CD4-positive, alpha-beta T cell (primary cell): ENCODE measurements around the gene PHF1. TPM values are rescaled to one million over a fixed set of nuclear protein-coding genes. Genes with fewer than 3 reads are reported as not detected.

Source experiments
- ATAC-seq: fragments of 200-7000 bp; cut with Tn5 transposase; one replicate; pipeline ENCODE4 v1.10.0; 2022; ENCODE audit warnings: mild to moderate bottlenecking; ENCODE audit not compliant: poor library complexity
- CTCF ChIA-PET: fragments of 350-600 bp; sonication (Branson Sonifier 250); formaldehyde crosslinking; loops from one replicate; lab custom pipeline; 2021; ENCODE audit warnings: antibody characterized with exemption, inconsistent platforms; lab: Charles Lee
- POLR2A ChIA-PET: fragments of 350-600 bp; sonication (Branson Sonifier 250); formaldehyde crosslinking; loops from one replicate; lab custom pipeline; 2021; ENCODE audit warnings: antibody characterized with exemption, inconsistent platforms; lab: Charles Lee
- DNase-seq, 14 experiments: peaks; one replicate each; pipeline ENCODE4 v3.0.0-alpha.2; 2013 to 2020; ENCODE audit warnings: mixed read lengths in 2 of 14
- H3K27ac ChIP-seq, 2 donors: one replicate each; pipeline versions ENCODE4 v1.5.1 to v1.7.0; 2013; ENCODE audit warnings: low read length in 2 of 2, low read depth in 1 of 2, mild to moderate bottlenecking in 1 of 2
- H3K27me3 ChIP-seq, 2 experiments: 1 replicate in 1 of 2; 2 replicates in 1 of 2; pipeline versions ENCODE4 v1.6.1 to v1.7.0; 2013; ENCODE audit warnings: low read length in 2 of 2, control low read depth in 1 of 2, mild to moderate bottlenecking in 1 of 2, moderate library complexity in 1 of 2; ENCODE audit not compliant: insufficient read depth in 2 of 2, control insufficient read depth in 1 of 2
- H3K36me3 ChIP-seq: one replicate; pipeline ENCODE4 v1.6.1; 2013; ENCODE audit warnings: low read length, control low read depth; ENCODE audit not compliant: insufficient read depth
- H3K4me1 ChIP-seq: one replicate; pipeline ENCODE4 v1.6.1; 2013; ENCODE audit warnings: low read length, control low read depth; ENCODE audit not compliant: insufficient read depth
- H3K4me3 ChIP-seq: one replicate; pipeline ENCODE4 v1.5.1; 2013; ENCODE audit warnings: mild to moderate bottlenecking, low read length, moderate library complexity
- H3K9me3 ChIP-seq, 2 experiments: 1 replicate in 1 of 2; 2 replicates in 1 of 2; pipeline versions ENCODE4 v1.6.1 to v1.7.0; 2013; ENCODE audit warnings: low read length in 2 of 2, mild to moderate bottlenecking in 2 of 2, control low read depth in 1 of 2, moderate library complexity in 1 of 2; ENCODE audit not compliant: control insufficient read depth in 1 of 2, insufficient read depth in 1 of 2
- H3K27ac Mint-ChIP-seq: one replicate; pipeline ENCODE4 v1.8.0; 2020; ENCODE audit warnings: mixed read lengths
- H3K27me3 Mint-ChIP-seq: one replicate; pipeline ENCODE4 v1.8.0; 2021; ENCODE audit warnings: mixed read lengths
- H3K36me3 Mint-ChIP-seq: one replicate; pipeline ENCODE4 v1.8.0; 2021; ENCODE audit warnings: low read depth, mixed read lengths
- H3K4me1 Mint-ChIP-seq: one replicate; pipeline ENCODE4 v1.8.0; 2021; ENCODE audit warnings: low read depth, mixed read lengths
- H3K4me3 Mint-ChIP-seq: one replicate; pipeline ENCODE4 v1.8.0; 2020; ENCODE audit warnings: mild to moderate bottlenecking, mixed read lengths
- H3K9me3 Mint-ChIP-seq: one replicate; pipeline ENCODE4 v1.8.0; 2020; ENCODE audit warnings: mixed read lengths
- CTCF ChIP-seq: fragments of 200-600 bp; IDR thresholded peaks from one replicate; pipeline ENCODE4 v1.8.0; 2022; ENCODE audit warnings: antibody characterized with exemption, mild to moderate bottlenecking
- intact Hi-C, 2 experiments: fragments of 100-400 bp; cut with DNase I in 1 of 2; cut with micrococcal nuclease in 1 of 2; formaldehyde crosslinking; loops; one replicate each; pipeline versions ENCODE4 v1.15.1 to v1.9.0; 2023 to 2025; cut with DNase I, micrococcal nuclease
- total RNA-seq, 174 experiments: library from RNA in 2 of 174; stranded (reverse) in 2 of 174; gene quantifications; one replicate each; pipeline ENCODE4 v1.2.3 and lab custom pipeline; 2021 to 2026

The PHF1 gene
- total RNA-seq, 2 experiments from 2014 or later, result 545 to 557 TPM

DNA sequence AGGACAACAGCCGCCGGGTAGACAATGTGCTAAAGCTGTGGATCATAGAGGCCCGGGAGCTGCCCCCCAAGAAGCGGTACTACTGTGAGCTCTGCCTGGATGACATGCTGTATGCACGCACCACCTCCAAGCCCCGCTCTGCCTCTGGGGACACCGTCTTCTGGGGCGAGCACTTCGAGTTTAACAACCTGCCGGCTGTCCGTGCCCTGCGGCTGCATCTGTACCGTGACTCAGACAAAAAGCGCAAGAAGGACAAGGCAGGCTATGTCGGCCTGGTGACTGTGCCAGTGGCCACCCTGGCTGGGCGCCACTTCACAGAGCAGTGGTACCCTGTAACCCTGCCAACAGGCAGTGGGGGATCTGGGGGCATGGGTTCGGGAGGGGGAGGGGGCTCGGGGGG, 26.9 kb downstream of the PHF1 start:
- Histone ChIP-seq H3K4me1 (peaks cover 5% of the 10 kb centered on the region), H3K27ac (no peak overlapping the region), H3K36me3 (peaks cover 70% of the 10 kb centered on the region), H3K9me3 (no peaks in the 10 kb centered on the region), H3K27me3 (no peaks in the 10 kb centered on the region), H3K4me3 (no peak overlapping the region)
- no peak overlapping the region for H3K27ac Mint-ChIP-seq
- no peak for TF ChIP-seq CTCF
- no peaks in the 10 kb centered on the region for H3K9me3 Mint-ChIP-seq
- H3K4me1 Mint-ChIP-seq, result peaks cover 12% of the 10 kb centered on the region
- peaks cover 85% of the 10 kb centered on the region for H3K36me3 Mint-ChIP-seq
- no peak for ATAC-seq
- POLR2A ChIA-PET, result no interaction called here
- no peaks in the 10 kb centered on the region for H3K27me3 Mint-ChIP-seq
- intact Hi-C loops, result loop anchor here in 1 of 2 experiments (10.0 kb wide), 2 partner anchors 347 to 797 kb away; partner anchors contain the start of genes HMGA1 and LEMD2
- no peak for DNase-seq
- CTCF ChIA-PET, result no interaction called here
- H3K4me3 Mint-ChIP-seq, result no peak overlapping the region

GRCh38 chr6:33438978-33439594, 28.3 kb downstream of the PHF1 start:
- CTCF ChIA-PET, result no interaction called here
- DNase-seq (no peak), ATAC-seq (no peak)
- no peak overlapping the region for H3K27ac ChIP-seq
- no peaks in the 10 kb centered on the region for H3K4me1 ChIP-seq
- intact Hi-C loops, result loop anchor here in 1 of 2 experiments (10.0 kb wide), 2 partner anchors 346 to 796 kb away; partner anchors contain the start of genes HMGA1 and LEMD2
- peaks cover 2% of the 10 kb centered on the region for H3K4me1 Mint-ChIP-seq
- H3K4me3 Mint-ChIP-seq, result no peak overlapping the region
- H3K27ac Mint-ChIP-seq, result no peak overlapping the region
- TF ChIP-seq CTCF, result no peak
- H3K27me3 Mint-ChIP-seq, result no peaks in the 10 kb centered on the region
- peaks cover 74% of the 10 kb centered on the region for H3K36me3 ChIP-seq
- H3K9me3 ChIP-seq, result no peaks in the 10 kb centered on the region
- H3K4me3 ChIP-seq, result no peak overlapping the region
- H3K9me3 Mint-ChIP-seq, result no peaks in the 10 kb centered on the region
- peaks cover 80% of the 10 kb centered on the region for H3K36me3 Mint-ChIP-seq
- no peaks in the 10 kb centered on the region for H3K27me3 ChIP-seq
- POLR2A ChIA-PET, result interaction anchor here (0.9 kb wide), 1 partner anchor 8 kb away, joined by 3 read pairs; no protein-coding TSS in a partner anchor

GRCh38 chr6:33439956-33440648, 29.3 kb downstream of the PHF1 start:
- no peaks in the 10 kb centered on the region for H3K27me3 ChIP-seq
- POLR2A ChIA-PET, result interaction anchor here (1.0 kb wide), 1 partner anchor 21 kb away, joined by 3 read pairs; the partner anchor contains the start of gene SYNGAP1
- no peak overlapping the region for H3K4me3 ChIP-seq
- no peak for TF ChIP-seq CTCF
- H3K4me1 ChIP-seq, result peaks cover 3% of the 10 kb centered on the region
- Mint-ChIP-seq H3K27ac (no peak overlapping the region), H3K36me3 (peaks cover 84% of the 10 kb centered on the region), H3K27me3 (no peaks in the 10 kb centered on the region), H3K4me1 (no peaks in the 10 kb centered on the region), H3K9me3 (no peaks in the 10 kb centered on the region), H3K4me3 (no peak overlapping the region)
- no peak for DNase-seq
- peaks cover 81% of the 10 kb centered on the region for H3K36me3 ChIP-seq
- CTCF ChIA-PET, result no interaction called here
- intact Hi-C loops, result loop anchor here in 1 of 2 experiments (10.0 kb wide), 2 partner anchors 345 to 795 kb away; partner anchors contain the start of genes HMGA1 and LEMD2
- no peak overlapping the region for H3K27ac ChIP-seq
- H3K9me3 ChIP-seq, result no peaks in the 10 kb centered on the region
- ATAC-seq, result no peak
